HG02763 (cell line): ENCODE results near the gene HNRNPD.
"Not testable (repeated sequence)": the region's sequence is repeated elsewhere in the genome, so short reads cannot be mapped to it uniquely, and the experiment has no call there.

Source experiments
- ATAC-seq: cut with Tn5 transposase; IDR thresholded peaks from one replicate; pipeline ENCODE4 v1.9.1; 2021; ENCODE audit warnings: mild to moderate bottlenecking, moderate library complexity; ENCODE audit not compliant: unreplicated experiment

Gene HNRNPD

GRCh38 chr4:82373816-82374625, at the start of gene HNRNPD:
Gene HNRNPD, minus strand, starts transcription at chr4:82373991. Its CDS starts 313 bp downstream, at chr4:82373678.
- ATAC-seq = peak; percentile 94

- ATAC-seq = no peak
These were observed 48.8 kb upstream of the HNRNPD start for GRCh38 chr4:82422616-82423015.

GRCh38 chr4:82421796-82422560, 48.2 kb upstream of the HNRNPD start:
- no peak for ATAC-seq

GRCh38 chr4:82419451-82419850, 45.7 kb upstream of the HNRNPD start:
- ATAC-seq = no peak

- no peak for ATAC-seq
These were observed 42.2 kb upstream of the HNRNPD start for GRCh38 chr4:82415922-82416365.

- not testable (repeated sequence) for ATAC-seq
These were observed 41.3 kb upstream of the HNRNPD start for GRCh38 chr4:82415061-82415460.

- ATAC-seq = no peak
These were observed 29.9 kb upstream of the HNRNPD start for GRCh38 chr4:82403725-82404124.

- no peak for ATAC-seq
These were observed 28.5 kb upstream of the HNRNPD start for GRCh38 chr4:82402196-82402775.

GRCh38 chr4:82401600-82401999, 27.8 kb upstream of the HNRNPD start:
- no peak for ATAC-seq

- no peak for ATAC-seq
These were observed 24.5 kb upstream of the HNRNPD start for GRCh38 chr4:82398263-82398662.

- ATAC-seq = no peak
These were observed 23.7 kb upstream of the HNRNPD start for GRCh38 chr4:82397527-82397926.

- ATAC-seq = no peak
These were observed 21.1 kb upstream of the HNRNPD start for GRCh38 chr4:82394896-82395295.

- ATAC-seq = not testable (repeated sequence)
These were observed 16.3 kb upstream of the HNRNPD start for GRCh38 chr4:82390061-82390460.

GRCh38 chr4:82388405-82388804, 14.6 kb upstream of the HNRNPD start:
- no peak for ATAC-seq

- not testable (repeated sequence) for ATAC-seq
These were observed 12.5 kb upstream of the HNRNPD start for GRCh38 chr4:82386312-82386711.

GRCh38 chr4:82382751-82383150, 9.0 kb upstream of the HNRNPD start:
- no peak for ATAC-seq

- ATAC-seq = no peak
These were observed 8.0 kb upstream of the HNRNPD start for GRCh38 chr4:82381661-82382296.

GRCh38 chr4:82381235-82381634, 7.4 kb upstream of the HNRNPD start:
- ATAC-seq = no peak

GRCh38 chr4:82380831-82381230, 7.0 kb upstream of the HNRNPD start:
- ATAC-seq = no peak

- ATAC-seq = no peak
These were observed 6.6 kb upstream of the HNRNPD start for GRCh38 chr4:82380344-82380743.

GRCh38 chr4:82376109-82376508, 2.3 kb upstream of the HNRNPD start:
- ATAC-seq = no peak
